ENCODE results near the gene RNF144A.

The RNF144A gene

DNA sequence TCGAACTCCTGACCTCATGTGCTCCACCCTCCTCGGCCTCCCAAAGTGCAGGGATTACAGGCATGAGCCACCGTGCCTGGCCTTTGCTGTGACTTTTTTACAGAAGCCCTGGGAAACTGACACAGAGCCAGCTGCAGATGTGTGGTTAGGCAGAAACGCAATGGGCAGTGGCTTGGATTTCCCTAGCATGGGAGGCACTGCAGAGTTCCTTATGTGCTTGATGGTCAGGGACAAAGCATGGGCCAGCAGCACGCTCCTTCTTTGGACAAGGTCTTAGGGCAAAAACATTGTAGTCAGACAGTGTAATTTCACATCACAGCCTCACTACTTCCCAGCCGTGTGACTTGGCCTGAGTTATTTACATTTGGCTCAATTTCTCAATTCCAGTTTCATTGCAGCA, 153.9 kb downstream of the RNF144A start:
- Histone ChIP-seq H3K79me2 (ENCODE audit: control insufficient read depth, insufficient read depth, low read length, poor library complexity) (no peaks in the 10 kb centered on the region), H4K8ac (ENCODE audit: low read depth, low read length) (no peak overlapping the region), H3K14ac (ENCODE audit: low read length) (no peak overlapping the region), H2AK5ac (ENCODE audit: low read length) (no peak overlapping the region), H3K79me1 (ENCODE audit: low read length) (no peaks in the 10 kb centered on the region), H3K27me3 (ENCODE audit: insufficient read depth, low read length) (no peaks in the 10 kb centered on the region), H2BK5ac (ENCODE audit: low read depth, low read length, poor library complexity) (no peak overlapping the region), H3K27ac (ENCODE audit: low read depth, low read length) (no peak overlapping the region), H3K4me3 (ENCODE audit: low read depth, low read length) (no peak overlapping the region), H3K36me3 (ENCODE audit: control insufficient read depth in 1 of 2, insufficient read depth in 2 of 2, low read length in 2 of 2) (no peaks in the 10 kb centered on the region), H3K4me1 (ENCODE audit: control insufficient read depth in 1 of 2, insufficient read depth in 2 of 2, low read length in 2 of 2) (no peaks in the 10 kb centered on the region), H3K23ac (ENCODE audit: low read length) (no peak overlapping the region), H3K4me2 (ENCODE audit: low read length) (no peak overlapping the region), H3K4ac (ENCODE audit: low read depth, low read length) (no peak overlapping the region), H2BK12ac (ENCODE audit: low read length) (no peak overlapping the region), H4K12ac (ENCODE audit: low read depth, low read length) (no peak overlapping the region), H2AFZ (ENCODE audit: insufficient read depth, low read length, poor library complexity) (no peak overlapping the region), H3K9me3 (ENCODE audit: insufficient read depth, low read depth, low read length) (peaks cover 2% of the 10 kb centered on the region), H4K91ac (ENCODE audit: low read depth, low read length) (no peak overlapping the region), H2BK120ac (ENCODE audit: insufficient read depth, low read length, poor library complexity) (no peak overlapping the region), H3K18ac (ENCODE audit: low read length) (no peak overlapping the region), H3K9ac (ENCODE audit: low read length) (no peak overlapping the region)
- WGBS (ENCODE audit: extremely low coverage, insufficient coverage, insufficient read length), result no CpG with 5 or more reads among the region's 6 CpGs
- DNase-seq, result no peak

DNA sequence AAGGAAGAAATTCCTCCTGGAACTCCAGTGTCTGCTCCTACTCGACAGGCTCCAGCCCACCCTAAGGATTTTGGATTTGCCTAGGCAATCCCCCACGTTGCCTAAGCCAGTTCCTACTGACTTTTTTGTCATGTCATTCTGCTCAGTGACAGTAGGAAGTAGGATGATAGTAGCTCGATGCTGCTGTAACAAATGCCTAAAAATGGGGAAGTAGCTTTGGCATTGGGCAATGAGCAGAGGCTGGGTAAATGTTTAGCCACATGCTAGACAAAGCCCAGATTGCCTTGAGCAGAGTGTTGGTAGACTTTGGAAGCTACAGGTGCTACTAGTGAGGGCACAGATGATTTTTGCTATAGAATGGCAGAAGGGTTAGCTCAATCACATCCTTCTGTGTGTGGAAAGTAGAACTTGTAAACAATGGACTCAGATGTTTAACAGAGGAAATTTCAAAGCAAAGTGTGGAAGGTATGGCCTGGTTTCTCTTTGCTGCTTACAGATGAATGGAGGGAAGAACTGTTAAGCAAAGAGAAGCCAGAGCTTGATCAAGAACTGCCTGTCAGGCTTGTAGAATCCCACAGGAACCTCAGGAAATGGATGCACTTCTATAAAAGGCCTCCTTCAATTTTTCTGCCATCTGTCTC, 154.8 kb downstream of the RNF144A start:
- no peak overlapping the region for H3K23ac ChIP-seq (ENCODE audit: low read length)
- H3K27me3 ChIP-seq (ENCODE audit: insufficient read depth, low read length), result no peaks in the 10 kb centered on the region
- no peak overlapping the region for H4K8ac ChIP-seq (ENCODE audit: low read depth, low read length)
- no peak overlapping the region for H2AFZ ChIP-seq (ENCODE audit: insufficient read depth, low read length, poor library complexity)
- no peaks in the 10 kb centered on the region for H3K4me1 ChIP-seq (ENCODE audit: control insufficient read depth in 1 of 2, insufficient read depth in 2 of 2, low read length in 2 of 2)
- no peak overlapping the region for H2BK12ac ChIP-seq (ENCODE audit: low read length)
- H3K9ac ChIP-seq (ENCODE audit: low read length), result no peak overlapping the region
- H2AK5ac ChIP-seq (ENCODE audit: low read length), result no peak overlapping the region
- H3K27ac ChIP-seq (ENCODE audit: low read depth, low read length), result no peak overlapping the region
- H3K9me3 ChIP-seq (ENCODE audit: insufficient read depth, low read depth, low read length), result peaks cover 2% of the 10 kb centered on the region
- H3K4me3 ChIP-seq (ENCODE audit: low read depth, low read length), result no peak overlapping the region
- H3K14ac ChIP-seq (ENCODE audit: low read length), result no peak overlapping the region
- WGBS (ENCODE audit: extremely low coverage, insufficient coverage, insufficient read length), result no CpG with 5 or more reads among the region's 3 CpGs
- no peak for DNase-seq
- H2BK120ac ChIP-seq (ENCODE audit: insufficient read depth, low read length, poor library complexity), result no peak overlapping the region
- no peak overlapping the region for H3K4ac ChIP-seq (ENCODE audit: low read depth, low read length)
- no peak overlapping the region for H4K91ac ChIP-seq (ENCODE audit: low read depth, low read length)
- no peak overlapping the region for H3K18ac ChIP-seq (ENCODE audit: low read length)
- H2BK5ac ChIP-seq (ENCODE audit: low read depth, low read length, poor library complexity), result no peak overlapping the region
- H3K36me3 ChIP-seq (ENCODE audit: control insufficient read depth in 1 of 2, insufficient read depth in 2 of 2, low read length in 2 of 2), result no peaks in the 10 kb centered on the region
- H3K79me2 ChIP-seq (ENCODE audit: control insufficient read depth, insufficient read depth, low read length, poor library complexity), result no peaks in the 10 kb centered on the region
- H3K4me2 ChIP-seq (ENCODE audit: low read length), result no peak overlapping the region
- H4K12ac ChIP-seq (ENCODE audit: low read depth, low read length), result no peak overlapping the region
- H3K79me1 ChIP-seq (ENCODE audit: low read length), result no peaks in the 10 kb centered on the region

DNA sequence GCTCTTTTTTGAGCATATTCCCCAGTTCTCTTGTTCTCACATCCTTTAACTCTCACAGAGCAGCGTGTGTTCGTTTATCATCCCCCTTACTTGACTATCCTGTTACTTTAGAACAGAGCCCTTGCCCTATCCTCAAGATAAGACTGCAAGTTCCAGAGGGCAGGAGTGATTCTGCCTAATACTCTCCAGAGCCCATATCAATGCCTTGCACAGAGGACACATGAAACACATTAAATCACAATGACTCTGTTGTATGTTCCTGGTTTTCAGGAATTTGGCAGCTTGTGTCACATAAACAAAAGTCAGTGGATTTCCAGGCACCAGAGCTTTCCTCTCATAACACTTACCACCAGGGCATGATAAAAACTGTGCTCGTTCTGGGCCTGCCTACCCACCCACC, 156.7 kb downstream of the RNF144A start:
- no CpG with 5 or more reads among the region's 3 CpGs for WGBS (ENCODE audit: extremely low coverage, insufficient coverage, insufficient read length)
- H2BK12ac ChIP-seq (ENCODE audit: low read length), result no peak overlapping the region

GRCh38 chr2:7075834-7076233, 158.6 kb downstream of the RNF144A start:
- no peak overlapping the region for H3K23ac ChIP-seq (ENCODE audit: low read length)
- no peak overlapping the region for H4K8ac ChIP-seq (ENCODE audit: low read depth, low read length)
- H3K9ac ChIP-seq (ENCODE audit: low read length), result no peak overlapping the region
- no peak overlapping the region for H3K4me2 ChIP-seq (ENCODE audit: low read length)
- H3K9me3 ChIP-seq (ENCODE audit: insufficient read depth, low read depth, low read length), result no peaks in the 10 kb centered on the region
- H3K4me3 ChIP-seq (ENCODE audit: low read depth, low read length), result no peak overlapping the region
- no peak overlapping the region for H3K14ac ChIP-seq (ENCODE audit: low read length)
- H2AFZ ChIP-seq (ENCODE audit: insufficient read depth, low read length, poor library complexity), result no peak overlapping the region
- H3K36me3 ChIP-seq (ENCODE audit: control insufficient read depth in 1 of 2, insufficient read depth in 2 of 2, low read length in 2 of 2), result no peaks in the 10 kb centered on the region
- no peaks in the 10 kb centered on the region for H3K79me2 ChIP-seq (ENCODE audit: control insufficient read depth, insufficient read depth, low read length, poor library complexity)
- H3K18ac ChIP-seq (ENCODE audit: low read length), result no peak overlapping the region
- WGBS (ENCODE audit: extremely low coverage, insufficient coverage, insufficient read length), result no CpG with 5 or more reads among the region's 1 CpG
- no peak overlapping the region for H3K4ac ChIP-seq (ENCODE audit: low read depth, low read length)
- H2BK12ac ChIP-seq (ENCODE audit: low read length), result no peak overlapping the region
- no peak overlapping the region for H4K91ac ChIP-seq (ENCODE audit: low read depth, low read length)
- no peak overlapping the region for H2BK5ac ChIP-seq (ENCODE audit: low read depth, low read length, poor library complexity)
- H4K12ac ChIP-seq (ENCODE audit: low read depth, low read length), result no peak overlapping the region
- no peak overlapping the region for H2BK120ac ChIP-seq (ENCODE audit: insufficient read depth, low read length, poor library complexity)
- no peaks in the 10 kb centered on the region for H3K27me3 ChIP-seq (ENCODE audit: insufficient read depth, low read length)
- no peaks in the 10 kb centered on the region for H3K4me1 ChIP-seq (ENCODE audit: control insufficient read depth in 1 of 2, insufficient read depth in 2 of 2, low read length in 2 of 2)
- no peaks in the 10 kb centered on the region for H3K79me1 ChIP-seq (ENCODE audit: low read length)
- H2AK5ac ChIP-seq (ENCODE audit: low read length), result no peak overlapping the region
- no peak for DNase-seq
- no peak overlapping the region for H3K27ac ChIP-seq (ENCODE audit: low read depth, low read length)

More for the DNA sequence above, 156.7 kb downstream of the RNF144A start:
- no peak overlapping the region for H4K12ac ChIP-seq (ENCODE audit: low read depth, low read length)
- H3K4me1 ChIP-seq (ENCODE audit: control insufficient read depth in 1 of 2, insufficient read depth in 2 of 2, low read length in 2 of 2), result no peaks in the 10 kb centered on the region
- no peak overlapping the region for H3K9ac ChIP-seq (ENCODE audit: low read length)
- no peak overlapping the region for H3K4ac ChIP-seq (ENCODE audit: low read depth, low read length)
- H3K27me3 ChIP-seq (ENCODE audit: insufficient read depth, low read length), result no peaks in the 10 kb centered on the region
- no peak overlapping the region for H3K14ac ChIP-seq (ENCODE audit: low read length)
- H3K27ac ChIP-seq (ENCODE audit: low read depth, low read length), result no peak overlapping the region
- no peak overlapping the region for H3K4me3 ChIP-seq (ENCODE audit: low read depth, low read length)
- H3K23ac ChIP-seq (ENCODE audit: low read length), result no peak overlapping the region
- no peak overlapping the region for H4K91ac ChIP-seq (ENCODE audit: low read depth, low read length)
- H2BK120ac ChIP-seq (ENCODE audit: insufficient read depth, low read length, poor library complexity), result no peak overlapping the region
- H3K18ac ChIP-seq (ENCODE audit: low read length), result no peak overlapping the region
- peaks cover 1% of the 10 kb centered on the region for H3K9me3 ChIP-seq (ENCODE audit: insufficient read depth, low read depth, low read length)
- no peak overlapping the region for H2BK5ac ChIP-seq (ENCODE audit: low read depth, low read length, poor library complexity)
- no peak for DNase-seq
- H3K4me2 ChIP-seq (ENCODE audit: low read length), result no peak overlapping the region
- no peak overlapping the region for H2AK5ac ChIP-seq (ENCODE audit: low read length)
- no peaks in the 10 kb centered on the region for H3K79me1 ChIP-seq (ENCODE audit: low read length)
- no peak overlapping the region for H2AFZ ChIP-seq (ENCODE audit: insufficient read depth, low read length, poor library complexity)
- H3K36me3 ChIP-seq (ENCODE audit: control insufficient read depth in 1 of 2, insufficient read depth in 2 of 2, low read length in 2 of 2), result no peaks in the 10 kb centered on the region
- no peaks in the 10 kb centered on the region for H3K79me2 ChIP-seq (ENCODE audit: control insufficient read depth, insufficient read depth, low read length, poor library complexity)
- H4K8ac ChIP-seq (ENCODE audit: low read depth, low read length), result no peak overlapping the region
